GM12878 (cell line): ENCODE results near the gene NMNAT1. TPM values are rescaled to one million over a fixed set of nuclear protein-coding genes. Genes with fewer than 3 reads are reported as not detected.
A peak's percentile ranks its signal among the peaks of the same experiment; 100 is the strongest.

Source experiments
- BMI1 ChIP-seq: fragments of 450-650 bp; IDR thresholded peaks from 2 replicates; pipeline ENCODE4 v1.6.1; 2016; ENCODE audit warnings: mild to moderate bottlenecking, moderate library complexity, borderline replicate concordance
- DPF2 ChIP-seq: fragments of 450-650 bp; IDR thresholded peaks from 2 replicates; pipeline ENCODE4 v1.6.1; 2017; ENCODE audit warnings: mild to moderate bottlenecking
- EED ChIP-seq: sonication (generic); IDR thresholded peaks from 2 replicates; pipeline ENCODE4 v1.6.1; 2016; ENCODE audit warnings: antibody characterized with exemption, low read depth
- ETV6 ChIP-seq, 2 experiments: fragments of 450-650 bp in 1 of 2; IDR thresholded peaks in 1 of 2; conservative IDR thresholded peaks in 1 of 2; 2 replicates each; pipeline ENCODE4 v1.6.1; 2014; ENCODE audit warnings: antibody characterized with exemption in 1 of 2, borderline replicate concordance in 1 of 2, low read depth in 1 of 2, mild to moderate bottlenecking in 1 of 2, moderate library complexity in 1 of 2
- IKZF2 ChIP-seq, 2 experiments: fragments of 450-650 bp; IDR thresholded peaks; 2 replicates each; pipeline ENCODE4 v1.6.1; 2017; ENCODE audit warnings: mild to moderate bottlenecking in 2 of 2, moderate library complexity in 2 of 2
- KLF5 ChIP-seq: fragments of 450-650 bp; IDR thresholded peaks from 2 replicates; pipeline ENCODE4 v1.6.1; 2014; ENCODE audit warnings: mild to moderate bottlenecking; ENCODE audit not compliant: partially characterized antibody
- MEF2B ChIP-seq: fragments of 450-650 bp; IDR thresholded peaks from 2 replicates; pipeline ENCODE4 v1.6.1; 2018; ENCODE audit warnings: mild to moderate bottlenecking, moderate library complexity; ENCODE audit not compliant: partially characterized antibody, poor library complexity, severe bottlenecking
- MTA2 ChIP-seq: fragments of 450-650 bp; IDR thresholded peaks from 2 replicates; pipeline ENCODE4 v1.6.1; 2016; ENCODE audit warnings: low read depth, mild to moderate bottlenecking, moderate library complexity
- PAX5 ChIP-seq: IDR thresholded peaks from 2 replicates; pipeline ENCODE4 v1.6.1; 2011; ENCODE audit warnings: low read depth, low read length, borderline replicate concordance
- RBBP5 ChIP-seq: fragments of 200-600 bp; sonication (generic); conservative IDR thresholded peaks from 2 replicates; pipeline ENCODE4 v1.6.1; 2016
- RUNX3 ChIP-seq: IDR thresholded peaks from 2 replicates; pipeline ENCODE4 v1.6.1; 2012; ENCODE audit warnings: low read length, inconsistent platforms
- SPI1 ChIP-seq: IDR thresholded peaks from 2 replicates; pipeline ENCODE4 v1.6.1; 2011; ENCODE audit warnings: low read depth, mild to moderate bottlenecking, low read length, moderate library complexity, borderline replicate concordance; ENCODE audit not compliant: insufficient read depth
- STAT1 ChIP-seq: fragments of 450-650 bp; conservative IDR thresholded peaks from 2 replicates; pipeline ENCODE4 v1.6.1; 2014; ENCODE audit warnings: antibody characterized with exemption, mild to moderate bottlenecking
- SUZ12 ChIP-seq: fragments of 200-600 bp; sonication (generic); IDR thresholded peaks from one replicate; pipeline ENCODE4 v1.6.1; 2018; ENCODE audit warnings: antibody characterized with exemption, mild to moderate bottlenecking; ENCODE audit not compliant: unreplicated experiment
- TAF1 ChIP-seq: IDR thresholded peaks from 2 replicates; pipeline ENCODE4 v1.6.1; 2011; ENCODE audit warnings: mild to moderate bottlenecking, low read depth, low read length, borderline replicate concordance
- TCF7 ChIP-seq: IDR thresholded peaks from 2 replicates; pipeline ENCODE4 v1.6.1; 2014; ENCODE audit warnings: antibody characterized with exemption, borderline replicate concordance
- polyA plus RNA-seq, 11 experiments: library from polyadenylated mRNA; depleted of rRNA in 4 of 11; unstranded in 6 of 11; stranded (reverse) in 5 of 11; fragments of >200 nt; fragmentation: Nextera tagmentation in 4 of 11; fragmentation: Illumina TruSeq in 1 of 11; extraction: Ambion mirVana in 4 of 11; extraction: Trizol in 1 of 11; gene quantifications; 1 replicate in 1 of 11; 2 replicates in 10 of 11; pipeline versions ENCODE4 v1.2.1 to v1.2.3, GENCODE V29; 2011 to 2016; ENCODE audit warnings: inconsistent platforms in 2 of 11, missing spikeins in 2 of 11, low read depth in 1 of 11
- total RNA-seq, 4 experiments: library from RNA; depleted of rRNA in 3 of 4; stranded (reverse); fragments of >200 nt in 3 of 4; fragmentation: Illumina TruSeq in 1 of 4; extraction: Trizol in 1 of 4; gene quantifications; 2 replicates each; pipeline versions ENCODE4 v1.2.1 to v1.2.3, GENCODE V29; 2013 to 2021
- TF ChIP-seq, protein P1 (sequence below): IDR thresholded peaks from 2 replicates; pipeline ENCODE4 v1.6.1; 2011; ENCODE audit warnings: low read depth, mild to moderate bottlenecking, low read length, moderate library complexity, borderline replicate concordance; ENCODE audit errors: extremely low read depth
- TF ChIP-seq, protein P2 (sequence below): IDR thresholded peaks from 2 replicates; pipeline ENCODE4 v1.6.1; 2011; ENCODE audit warnings: borderline replicate concordance, low read depth, mild to moderate bottlenecking, moderate library complexity, low read length; ENCODE audit not compliant: insufficient read depth, poor library complexity, severe bottlenecking
- TF ChIP-seq, protein P3 (sequence below): IDR thresholded peaks from 2 replicates; pipeline ENCODE4 v1.6.1; 2012; ENCODE audit warnings: low read depth, low read length, improper control_type of control experiment
- TF ChIP-seq, protein P4 (sequence below): IDR thresholded peaks from 2 replicates; pipeline ENCODE4 v1.6.1; 2012; ENCODE audit warnings: improper control_type of control experiment, low read depth, low read length; ENCODE audit not compliant: insufficient replicate concordance

The NMNAT1 gene
- total and polyA plus RNA-seq, 10 of the 15 experiments (the other 5 are each of a cell fraction or from before 2014, with no cell fraction given) = 7.2 to 16.7 (median 11.7) TPM

DNA sequence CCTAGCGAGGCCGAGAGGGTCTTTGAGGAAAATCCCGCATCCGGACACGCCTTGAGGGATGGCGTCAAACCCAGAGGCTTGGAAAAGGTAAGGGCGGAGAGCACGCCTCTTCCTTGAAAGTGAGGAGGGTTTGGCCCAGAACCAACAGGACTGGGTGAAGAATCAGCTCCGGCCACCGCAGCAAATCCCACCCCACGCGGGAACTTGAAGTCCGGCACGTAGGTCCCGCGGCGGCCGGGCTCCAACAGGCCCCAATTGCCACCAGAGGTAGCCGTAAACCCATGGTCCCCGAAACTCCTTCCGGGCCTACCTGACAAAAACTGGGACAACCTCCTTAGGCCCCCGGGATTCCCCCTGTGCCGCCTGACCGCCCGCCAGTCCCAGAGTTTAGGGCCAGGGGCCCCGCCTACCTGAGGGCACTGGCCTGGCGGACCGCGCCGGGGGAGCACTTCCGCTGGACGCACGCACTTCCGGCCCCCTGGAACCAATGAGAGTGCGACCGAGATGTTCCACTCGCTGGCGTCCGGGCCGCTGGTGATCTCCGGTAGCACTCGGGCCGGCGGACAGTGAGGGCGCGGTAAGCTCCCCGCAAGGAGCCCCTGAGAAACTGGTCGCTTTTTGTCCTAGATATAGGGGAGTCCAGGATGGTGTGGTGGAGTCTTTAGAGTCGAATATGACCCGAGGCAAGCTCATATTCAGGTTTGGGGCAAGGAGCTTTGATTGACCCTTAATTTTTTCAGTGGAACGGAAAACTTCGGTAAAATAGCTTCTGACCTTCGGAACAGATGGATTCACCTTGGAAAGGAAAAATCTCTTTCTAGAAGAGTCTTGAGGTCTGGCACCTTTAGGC lies at the start of gene NMNAT1, which contains the start of gene LZIC (continued):
- TF ChIP-seq, protein P1, sequence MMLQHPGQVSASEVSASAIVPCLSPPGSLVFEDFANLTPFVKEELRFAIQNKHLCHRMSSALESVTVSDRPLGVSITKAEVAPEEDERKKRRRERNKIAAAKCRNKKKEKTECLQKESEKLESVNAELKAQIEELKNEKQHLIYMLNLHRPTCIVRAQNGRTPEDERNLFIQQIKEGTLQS = no peak
- no peak; the same call in 1 of the 2 replicates for TF ChIP-seq EED
- TF ChIP-seq, protein P2, sequence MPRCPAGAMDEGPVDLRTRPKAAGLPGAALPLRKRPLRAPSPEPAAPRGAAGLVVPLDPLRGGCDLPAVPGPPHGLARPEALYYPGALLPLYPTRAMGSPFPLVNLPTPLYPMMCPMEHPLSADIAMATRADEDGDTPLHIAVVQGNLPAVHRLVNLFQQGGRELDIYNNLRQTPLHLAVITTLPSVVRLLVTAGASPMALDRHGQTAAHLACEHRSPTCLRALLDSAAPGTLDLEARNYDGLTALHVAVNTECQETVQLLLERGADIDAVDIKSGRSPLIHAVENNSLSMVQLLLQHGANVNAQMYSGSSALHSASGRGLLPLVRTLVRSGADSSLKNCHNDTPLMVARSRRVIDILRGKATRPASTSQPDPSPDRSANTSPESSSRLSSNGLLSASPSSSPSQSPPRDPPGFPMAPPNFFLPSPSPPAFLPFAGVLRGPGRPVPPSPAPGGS = peak; percentile 85
- peak; percentile 88 for TF ChIP-seq KLF5
- no peak for TF ChIP-seq MEF2B
- no peak for TF ChIP-seq RBBP5
- TF ChIP-seq TCF7 = 0 out of 2 replicates have a peak, but pooled peaks have one; percentile 27
- TF ChIP-seq SPI1 = no peak
- peak; percentile 73; the same call in 1 of the 2 replicates for TF ChIP-seq RUNX3
- TF ChIP-seq STAT1 = peak; percentile 98
- TF ChIP-seq PAX5 = peak; percentile 86
- peak; percentile 72 for TF ChIP-seq DPF2
- no peak for TF ChIP-seq SUZ12
- no peak for TF ChIP-seq BMI1
- TF ChIP-seq IKZF2 (IDR thresholded peaks at IDR 0.05) = peak; percentile 42 to 58; a peak in 3 of 4 replicates
- peak; percentile 91 for TF ChIP-seq TAF1
- TF ChIP-seq MTA2 = no peak
- TF ChIP-seq ETV6 (conservative IDR thresholded peaks at IDR 0.05 in 1 of 2, IDR thresholded peaks at IDR 0.05 in 1 of 2; ENCODE audit: borderline replicate concordance in 1 of 2, low read depth in 1 of 2) = peak in 1 of 2 experiments; percentile 24; a peak in 1 of 4 replicates
- TF ChIP-seq, protein P3, sequence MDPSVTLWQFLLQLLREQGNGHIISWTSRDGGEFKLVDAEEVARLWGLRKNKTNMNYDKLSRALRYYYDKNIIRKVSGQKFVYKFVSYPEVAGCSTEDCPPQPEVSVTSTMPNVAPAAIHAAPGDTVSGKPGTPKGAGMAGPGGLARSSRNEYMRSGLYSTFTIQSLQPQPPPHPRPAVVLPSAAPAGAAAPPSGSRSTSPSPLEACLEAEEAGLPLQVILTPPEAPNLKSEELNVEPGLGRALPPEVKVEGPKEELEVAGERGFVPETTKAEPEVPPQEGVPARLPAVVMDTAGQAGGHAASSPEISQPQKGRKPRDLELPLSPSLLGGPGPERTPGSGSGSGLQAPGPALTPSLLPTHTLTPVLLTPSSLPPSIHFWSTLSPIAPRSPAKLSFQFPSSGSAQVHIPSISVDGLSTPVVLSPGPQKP = peak; percentile 88
- TF ChIP-seq, protein P4, sequence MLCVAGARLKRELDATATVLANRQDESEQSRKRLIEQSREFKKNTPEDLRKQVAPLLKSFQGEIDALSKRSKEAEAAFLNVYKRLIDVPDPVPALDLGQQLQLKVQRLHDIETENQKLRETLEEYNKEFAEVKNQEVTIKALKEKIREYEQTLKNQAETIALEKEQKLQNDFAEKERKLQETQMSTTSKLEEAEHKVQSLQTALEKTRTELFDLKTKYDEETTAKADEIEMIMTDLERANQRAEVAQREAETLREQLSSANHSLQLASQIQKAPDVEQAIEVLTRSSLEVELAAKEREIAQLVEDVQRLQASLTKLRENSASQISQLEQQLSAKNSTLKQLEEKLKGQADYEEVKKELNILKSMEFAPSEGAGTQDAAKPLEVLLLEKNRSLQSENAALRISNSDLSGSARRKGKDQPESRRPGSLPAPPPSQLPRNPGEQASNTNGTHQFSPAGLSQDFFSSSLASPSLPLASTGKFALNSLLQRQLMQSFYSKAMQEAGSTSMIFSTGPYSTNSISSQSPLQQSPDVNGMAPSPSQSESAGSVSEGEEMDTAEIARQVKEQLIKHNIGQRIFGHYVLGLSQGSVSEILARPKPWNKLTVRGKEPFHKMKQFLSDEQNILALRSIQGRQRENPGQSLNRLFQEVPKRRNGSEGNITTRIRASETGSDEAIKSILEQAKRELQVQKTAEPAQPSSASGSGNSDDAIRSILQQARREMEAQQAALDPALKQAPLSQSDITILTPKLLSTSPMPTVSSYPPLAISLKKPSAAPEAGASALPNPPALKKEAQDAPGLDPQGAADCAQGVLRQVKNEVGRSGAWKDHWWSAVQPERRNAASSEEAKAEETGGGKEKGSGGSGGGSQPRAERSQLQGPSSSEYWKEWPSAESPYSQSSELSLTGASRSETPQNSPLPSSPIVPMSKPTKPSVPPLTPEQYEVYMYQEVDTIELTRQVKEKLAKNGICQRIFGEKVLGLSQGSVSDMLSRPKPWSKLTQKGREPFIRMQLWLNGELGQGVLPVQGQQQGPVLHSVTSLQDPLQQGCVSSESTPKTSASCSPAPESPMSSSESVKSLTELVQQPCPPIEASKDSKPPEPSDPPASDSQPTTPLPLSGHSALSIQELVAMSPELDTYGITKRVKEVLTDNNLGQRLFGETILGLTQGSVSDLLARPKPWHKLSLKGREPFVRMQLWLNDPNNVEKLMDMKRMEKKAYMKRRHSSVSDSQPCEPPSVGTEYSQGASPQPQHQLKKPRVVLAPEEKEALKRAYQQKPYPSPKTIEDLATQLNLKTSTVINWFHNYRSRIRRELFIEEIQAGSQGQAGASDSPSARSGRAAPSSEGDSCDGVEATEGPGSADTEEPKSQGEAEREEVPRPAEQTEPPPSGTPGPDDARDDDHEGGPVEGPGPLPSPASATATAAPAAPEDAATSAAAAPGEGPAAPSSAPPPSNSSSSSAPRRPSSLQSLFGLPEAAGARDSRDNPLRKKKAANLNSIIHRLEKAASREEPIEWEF = no peak
